SK-N-SH (cell line): ENCODE data around the gene WNK4.

ENCODE experiments used
- EP300 ChIP-seq, 2 experiments: IDR thresholded peaks; 2 replicates each; pipeline versions ENCODE4 v1.4.0 to v1.6.1; 2012; ENCODE audit warnings: borderline replicate concordance in 1 of 2, low read depth in 1 of 2, low read length in 1 of 2
- EZH2phosphoT487 ChIP-seq: fragments of 200-600 bp; sonication (generic); IDR thresholded peaks from 2 replicates; pipeline ENCODE4 v1.6.1; 2017; ENCODE audit warnings: low read depth, mixed run types, mild to moderate bottlenecking, antibody characterized with exemption, moderate library complexity, borderline replicate concordance
- GABPA ChIP-seq: IDR thresholded peaks from 2 replicates; pipeline ENCODE4 v1.4.0; 2012; ENCODE audit warnings: low read depth, mild to moderate bottlenecking
- NFIC ChIP-seq: IDR thresholded peaks from 2 replicates; pipeline ENCODE4 v1.4.0; 2012; ENCODE audit warnings: borderline replicate concordance
- NRF1 ChIP-seq: IDR thresholded peaks from 2 replicates; pipeline ENCODE4 v1.6.1; 2012; ENCODE audit warnings: low read depth, mild to moderate bottlenecking, low read length
- POLR2AphosphoS5 ChIP-seq: IDR thresholded peaks from 2 replicates; pipeline ENCODE4 v1.6.1; 2012; ENCODE audit warnings: low read depth, low read length
- RAD21 ChIP-seq: IDR thresholded peaks from 2 replicates; pipeline ENCODE4 v1.6.1; 2012; ENCODE audit warnings: mild to moderate bottlenecking, low read length
- RCOR1 ChIP-seq: fragments of 150-350 bp; IDR thresholded peaks from 2 replicates; pipeline ENCODE4 v1.6.1; 2017; ENCODE audit warnings: antibody characterized with exemption, low read length
- RFX5 ChIP-seq: IDR thresholded peaks from 2 replicates; pipeline ENCODE4 v1.6.1; 2012; ENCODE audit warnings: mild to moderate bottlenecking, improper control_type of control experiment, low read length
- TF ChIP-seq, protein P1 (sequence below): fragments of 200-600 bp; sonication (generic); IDR thresholded peaks from 2 replicates; pipeline ENCODE4 v1.6.1; 2017; ENCODE audit warnings: antibody characterized with exemption, mild to moderate bottlenecking, moderate library complexity
- TF ChIP-seq, protein P2 (sequence below): IDR thresholded peaks from 2 replicates; pipeline ENCODE4 v1.6.1; 2012; ENCODE audit warnings: mild to moderate bottlenecking, low read depth, low read length, moderate library complexity
- TF ChIP-seq, protein P3 (sequence below): IDR thresholded peaks from 2 replicates; pipeline ENCODE4 v1.4.0; 2012; ENCODE audit warnings: low read depth
- TF ChIP-seq, protein P4 (sequence below): IDR thresholded peaks from 2 replicates; pipeline ENCODE4 v1.4.0; 2012; ENCODE audit warnings: low read depth, borderline replicate concordance

DNA sequence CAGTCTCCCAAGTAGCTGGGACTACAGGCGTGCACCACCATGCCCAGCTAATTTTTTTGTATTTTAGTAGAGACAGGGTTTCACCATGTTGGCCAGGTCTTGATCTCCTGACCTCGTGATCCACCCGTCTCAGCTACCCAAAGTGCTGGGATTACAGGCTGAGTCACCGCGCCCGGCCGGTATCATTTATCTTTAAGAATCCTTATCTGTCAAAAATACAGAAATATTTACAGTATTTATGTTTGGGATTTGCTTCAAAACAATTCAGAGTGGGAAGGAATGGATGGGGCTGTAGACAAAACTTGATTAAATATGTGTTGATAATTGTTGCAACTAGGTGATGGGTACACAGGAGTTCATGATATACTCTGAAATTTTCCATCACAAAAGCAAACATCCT is 40.8 kb downstream of the WNK4 start:
- TF ChIP-seq POLR2AphosphoS5 (no peak), RCOR1 (no peak), NRF1 (no peak), GABPA (no peak), RFX5 (no peak), RAD21 (no peak), EZH2phosphoT487 (no peak), NFIC (no peak), EP300 (IDR thresholded peaks at IDR 0.05; ENCODE audit: borderline replicate concordance in 1 of 2, low read depth in 1 of 2, low read length in 1 of 2) (no peak)
- TF ChIP-seq, protein P1, sequence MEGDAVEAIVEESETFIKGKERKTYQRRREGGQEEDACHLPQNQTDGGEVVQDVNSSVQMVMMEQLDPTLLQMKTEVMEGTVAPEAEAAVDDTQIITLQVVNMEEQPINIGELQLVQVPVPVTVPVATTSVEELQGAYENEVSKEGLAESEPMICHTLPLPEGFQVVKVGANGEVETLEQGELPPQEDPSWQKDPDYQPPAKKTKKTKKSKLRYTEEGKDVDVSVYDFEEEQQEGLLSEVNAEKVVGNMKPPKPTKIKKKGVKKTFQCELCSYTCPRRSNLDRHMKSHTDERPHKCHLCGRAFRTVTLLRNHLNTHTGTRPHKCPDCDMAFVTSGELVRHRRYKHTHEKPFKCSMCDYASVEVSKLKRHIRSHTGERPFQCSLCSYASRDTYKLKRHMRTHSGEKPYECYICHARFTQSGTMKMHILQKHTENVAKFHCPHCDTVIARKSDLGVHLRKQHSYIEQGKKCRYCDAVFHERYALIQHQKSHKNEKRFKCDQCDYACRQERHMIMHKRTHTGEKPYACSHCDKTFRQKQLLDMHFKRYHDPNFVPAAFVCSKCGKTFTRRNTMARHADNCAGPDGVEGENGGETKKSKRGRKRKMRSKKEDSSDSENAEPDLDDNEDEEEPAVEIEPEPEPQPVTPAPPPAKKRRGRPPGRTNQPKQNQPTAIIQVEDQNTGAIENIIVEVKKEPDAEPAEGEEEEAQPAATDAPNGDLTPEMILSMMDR, result no peak
- TF ChIP-seq, protein P2, sequence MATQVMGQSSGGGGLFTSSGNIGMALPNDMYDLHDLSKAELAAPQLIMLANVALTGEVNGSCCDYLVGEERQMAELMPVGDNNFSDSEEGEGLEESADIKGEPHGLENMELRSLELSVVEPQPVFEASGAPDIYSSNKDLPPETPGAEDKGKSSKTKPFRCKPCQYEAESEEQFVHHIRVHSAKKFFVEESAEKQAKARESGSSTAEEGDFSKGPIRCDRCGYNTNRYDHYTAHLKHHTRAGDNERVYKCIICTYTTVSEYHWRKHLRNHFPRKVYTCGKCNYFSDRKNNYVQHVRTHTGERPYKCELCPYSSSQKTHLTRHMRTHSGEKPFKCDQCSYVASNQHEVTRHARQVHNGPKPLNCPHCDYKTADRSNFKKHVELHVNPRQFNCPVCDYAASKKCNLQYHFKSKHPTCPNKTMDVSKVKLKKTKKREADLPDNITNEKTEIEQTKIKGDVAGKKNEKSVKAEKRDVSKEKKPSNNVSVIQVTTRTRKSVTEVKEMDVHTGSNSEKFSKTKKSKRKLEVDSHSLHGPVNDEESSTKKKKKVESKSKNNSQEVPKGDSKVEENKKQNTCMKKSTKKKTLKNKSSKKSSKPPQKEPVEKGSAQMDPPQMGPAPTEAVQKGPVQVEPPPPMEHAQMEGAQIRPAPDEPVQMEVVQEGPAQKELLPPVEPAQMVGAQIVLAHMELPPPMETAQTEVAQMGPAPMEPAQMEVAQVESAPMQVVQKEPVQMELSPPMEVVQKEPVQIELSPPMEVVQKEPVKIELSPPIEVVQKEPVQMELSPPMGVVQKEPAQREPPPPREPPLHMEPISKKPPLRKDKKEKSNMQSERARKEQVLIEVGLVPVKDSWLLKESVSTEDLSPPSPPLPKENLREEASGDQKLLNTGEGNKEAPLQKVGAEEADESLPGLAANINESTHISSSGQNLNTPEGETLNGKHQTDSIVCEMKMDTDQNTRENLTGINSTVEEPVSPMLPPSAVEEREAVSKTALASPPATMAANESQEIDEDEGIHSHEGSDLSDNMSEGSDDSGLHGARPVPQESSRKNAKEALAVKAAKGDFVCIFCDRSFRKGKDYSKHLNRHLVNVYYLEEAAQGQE, result no peak
- TF ChIP-seq, protein P3, sequence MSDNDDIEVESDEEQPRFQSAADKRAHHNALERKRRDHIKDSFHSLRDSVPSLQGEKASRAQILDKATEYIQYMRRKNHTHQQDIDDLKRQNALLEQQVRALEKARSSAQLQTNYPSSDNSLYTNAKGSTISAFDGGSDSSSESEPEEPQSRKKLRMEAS, result no peak
- TF ChIP-seq, protein P4, sequence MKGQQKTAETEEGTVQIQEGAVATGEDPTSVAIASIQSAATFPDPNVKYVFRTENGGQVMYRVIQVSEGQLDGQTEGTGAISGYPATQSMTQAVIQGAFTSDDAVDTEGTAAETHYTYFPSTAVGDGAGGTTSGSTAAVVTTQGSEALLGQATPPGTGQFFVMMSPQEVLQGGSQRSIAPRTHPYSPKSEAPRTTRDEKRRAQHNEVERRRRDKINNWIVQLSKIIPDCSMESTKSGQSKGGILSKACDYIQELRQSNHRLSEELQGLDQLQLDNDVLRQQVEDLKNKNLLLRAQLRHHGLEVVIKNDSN, result no peak
